Fibroblast of lung (primary cell): ENCODE results near the gene TBCC.

Source experiments
- EZH2 ChIP-seq: IDR thresholded peaks from 2 replicates; pipeline ENCODE4 v1.5.1; 2012; ENCODE audit warnings: low read length, control low read depth, mild to moderate bottlenecking; ENCODE audit errors: missing control alignments
- TF ChIP-seq, protein P1 (sequence below), 2 donors: IDR thresholded peaks in 1 of 2; conservative IDR thresholded peaks in 1 of 2; 1 replicate in 1 of 2; 2 replicates in 1 of 2; pipeline ENCODE4 v1.5.1; 2011 to 2012; ENCODE audit warnings: low read length in 2 of 2, control low read depth in 1 of 2, inconsistent platforms in 1 of 2, low read depth in 1 of 2, mild to moderate bottlenecking in 1 of 2

DNA sequence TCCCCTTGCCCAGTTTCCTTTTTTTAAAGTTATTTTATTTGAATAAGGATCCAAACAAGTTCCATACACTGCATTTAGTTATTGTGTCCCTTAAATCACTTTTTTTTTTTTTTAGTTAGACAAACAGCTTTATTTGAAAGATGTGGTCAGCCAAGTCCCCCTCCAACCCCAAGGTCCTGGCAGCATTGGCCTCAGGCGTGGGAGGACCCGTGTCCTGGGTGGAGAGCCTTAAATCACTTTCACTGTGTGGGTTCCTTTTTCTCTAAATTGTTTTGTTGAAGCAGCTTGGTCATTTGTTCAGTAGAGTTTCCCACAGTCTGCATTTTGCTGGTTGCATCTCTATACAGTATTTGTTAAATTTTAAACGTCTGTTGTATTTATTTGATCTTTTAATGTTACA is 5.2 kb upstream of the TBCC start:
- TF ChIP-seq, protein P1, sequence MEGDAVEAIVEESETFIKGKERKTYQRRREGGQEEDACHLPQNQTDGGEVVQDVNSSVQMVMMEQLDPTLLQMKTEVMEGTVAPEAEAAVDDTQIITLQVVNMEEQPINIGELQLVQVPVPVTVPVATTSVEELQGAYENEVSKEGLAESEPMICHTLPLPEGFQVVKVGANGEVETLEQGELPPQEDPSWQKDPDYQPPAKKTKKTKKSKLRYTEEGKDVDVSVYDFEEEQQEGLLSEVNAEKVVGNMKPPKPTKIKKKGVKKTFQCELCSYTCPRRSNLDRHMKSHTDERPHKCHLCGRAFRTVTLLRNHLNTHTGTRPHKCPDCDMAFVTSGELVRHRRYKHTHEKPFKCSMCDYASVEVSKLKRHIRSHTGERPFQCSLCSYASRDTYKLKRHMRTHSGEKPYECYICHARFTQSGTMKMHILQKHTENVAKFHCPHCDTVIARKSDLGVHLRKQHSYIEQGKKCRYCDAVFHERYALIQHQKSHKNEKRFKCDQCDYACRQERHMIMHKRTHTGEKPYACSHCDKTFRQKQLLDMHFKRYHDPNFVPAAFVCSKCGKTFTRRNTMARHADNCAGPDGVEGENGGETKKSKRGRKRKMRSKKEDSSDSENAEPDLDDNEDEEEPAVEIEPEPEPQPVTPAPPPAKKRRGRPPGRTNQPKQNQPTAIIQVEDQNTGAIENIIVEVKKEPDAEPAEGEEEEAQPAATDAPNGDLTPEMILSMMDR (conservative IDR thresholded peaks at IDR 0.05 in 1 of 2, IDR thresholded peaks at IDR 0.05 in 1 of 2; ENCODE audit: low read depth in 1 of 2, low read length in 2 of 2) = no peak
- no peak for TF ChIP-seq EZH2
